A673 (cell line): ENCODE results near the gene PSMA7. TPM values are rescaled to one million over a fixed set of nuclear protein-coding genes. Genes with fewer than 3 reads are reported as not detected.

Experiments used
- BruUV-seq: library from RNA; stranded (reverse); fragments of 400-500 nt; replicated peaks from 2 replicates; lab custom pipeline; 2021; lab: Mats Ljungman, UMichigan
- CTCF ChIA-PET: fragments of 300-600 bp; sonication (Branson Sonifier 250); formaldehyde crosslinking; loops from one replicate; lab custom pipeline; 2022; ENCODE audit warnings: antibody characterized with exemption; lab: Charles Lee
- POLR2A ChIA-PET: fragments of 300-600 bp; sonication (Branson Sonifier 250); formaldehyde crosslinking; loops from one replicate; lab custom pipeline; 2022; ENCODE audit warnings: antibody characterized with exemption; ENCODE audit not compliant: low non-redundant PET; lab: Charles Lee
- DNase-seq: peaks from one replicate; pipeline ENCODE4 v3.0.0-alpha.2; 2015; ENCODE audit warnings: low spot score
- H3K27ac ChIP-seq: fragments of 200-600 bp; sonication (generic); 2 replicates; pipeline ENCODE4 v1.5.1; 2016; ENCODE audit warnings: mixed run types, low read depth, mild to moderate bottlenecking, mixed read lengths, antibody characterized with exemption, low read length; ENCODE audit not compliant: poor library complexity, severe bottlenecking
- H3K27me3 ChIP-seq: fragments of 200-600 bp; sonication (generic); replicated peaks from 2 replicates; pipeline ENCODE4 v1.6.1; 2017; ENCODE audit warnings: mixed run types, low read depth, mild to moderate bottlenecking, mixed read lengths, antibody characterized with exemption, low read length; ENCODE audit not compliant: insufficient read depth, poor library complexity
- H3K36me3 ChIP-seq: fragments of 200-600 bp; sonication (generic); 2 replicates; pipeline ENCODE4 v1.6.1; 2016; ENCODE audit warnings: mixed run types, mild to moderate bottlenecking, mixed read lengths, antibody characterized with exemption, low read length; ENCODE audit not compliant: insufficient read depth, poor library complexity, severe bottlenecking
- H3K4me1 ChIP-seq: fragments of 200-600 bp; sonication (generic); 2 replicates; pipeline ENCODE4 v1.6.1; 2017; ENCODE audit warnings: mixed run types, mild to moderate bottlenecking, mixed read lengths, antibody characterized with exemption, low read length; ENCODE audit not compliant: insufficient read depth, poor library complexity, severe bottlenecking
- H3K4me3 ChIP-seq: fragments of 200-600 bp; sonication (generic); 2 replicates; pipeline ENCODE4 v1.5.1; 2016; ENCODE audit warnings: low read depth, mixed run types, mild to moderate bottlenecking, mixed read lengths, low read length; ENCODE audit not compliant: poor library complexity, severe bottlenecking
- H3K9me3 ChIP-seq: fragments of 200-600 bp; sonication (generic); 2 replicates; pipeline ENCODE4 v1.6.1; 2016; ENCODE audit warnings: mixed run types, low read depth, mild to moderate bottlenecking, mixed read lengths, antibody characterized with exemption, low read length; ENCODE audit not compliant: poor library complexity, severe bottlenecking
- CTCF ChIP-seq: fragments of 300-800, 200-600 bp; sonication (generic); conservative IDR thresholded peaks from 2 replicates; pipeline ENCODE4 v1.5.1; 2017; ENCODE audit warnings: low read depth, mild to moderate bottlenecking, antibody characterized with exemption, low read length, moderate library complexity, mixed read lengths
- EZH2 ChIP-seq: fragments of 200-600 bp; sonication (generic); IDR thresholded peaks from 2 replicates; pipeline ENCODE4 v1.6.1; 2017; ENCODE audit warnings: borderline replicate concordance, low read depth, mild to moderate bottlenecking, mixed read lengths, antibody characterized with exemption, low read length; ENCODE audit not compliant: poor library complexity, severe bottlenecking
- intact Hi-C: fragments of 100-400 bp; cut with micrococcal nuclease; formaldehyde crosslinking; loops from one replicate; pipeline ENCODE4 v1.10.0; 2022; ENCODE audit not compliant: unreplicated experiment
- total RNA-seq: library from RNA; stranded (reverse); gene quantifications from 2 replicates; pipeline ENCODE4 v1.2.3, GENCODE V29; 2021

Gene PSMA7
- total RNA-seq, 1 experiment from 2014 or later, result 593 TPM

- Histone ChIP-seq H3K4me3 (no peak overlapping the region), H3K27ac (peak overlapping the region; percentile 50), H3K27me3 (no peaks in the 10 kb centered on the region), H3K4me1 (no peaks in the 10 kb centered on the region), H3K9me3 (no peaks in the 10 kb centered on the region), H3K36me3 (peaks cover 15% of the 10 kb centered on the region)
- ChIA-PET CTCF (no interaction called here), POLR2A (no interaction called here)
- no TSS peak for BruUV-seq
- TF ChIP-seq EZH2 (no peak), CTCF (no peak)
- DNase-seq, result no peak
- intact Hi-C loops, result no loop called here
These were observed 12.4 kb upstream of the PSMA7 start for GRCh38 chr20:62155428-62156253.

GRCh38 chr20:62151835-62152364 lies 8.7 kb upstream of the PSMA7 start:
- intact Hi-C loops, result no loop called here
- H3K36me3 ChIP-seq, result peaks cover 9% of the 10 kb centered on the region
- no peak for DNase-seq
- no peaks in the 10 kb centered on the region for H3K9me3 ChIP-seq
- TF ChIP-seq CTCF, result no peak
- no peak for TF ChIP-seq EZH2
- BruUV-seq, result no TSS peak
- no peaks in the 10 kb centered on the region for H3K27me3 ChIP-seq
- POLR2A ChIA-PET, result no interaction called here
- H3K27ac ChIP-seq, result no peak overlapping the region
- H3K4me3 ChIP-seq, result no peak overlapping the region
- H3K4me1 ChIP-seq, result no peaks in the 10 kb centered on the region
- CTCF ChIA-PET, result no interaction called here

GRCh38 chr20:62151225-62151624 lies 8.0 kb upstream of the PSMA7 start:
- no TSS peak for BruUV-seq
- no peaks in the 10 kb centered on the region for H3K9me3 ChIP-seq
- CTCF ChIA-PET, result no interaction called here
- no peak for TF ChIP-seq EZH2
- TF ChIP-seq CTCF, result no peak
- H3K27ac ChIP-seq, result no peak overlapping the region
- no peaks in the 10 kb centered on the region for H3K4me1 ChIP-seq
- H3K4me3 ChIP-seq, result no peak overlapping the region
- intact Hi-C loops, result no loop called here
- POLR2A ChIA-PET, result no interaction called here
- peaks cover 9% of the 10 kb centered on the region for H3K36me3 ChIP-seq
- DNase-seq, result no peak
- no peaks in the 10 kb centered on the region for H3K27me3 ChIP-seq
